Right lung (tissue), 5 donors: ENCODE results near the gene ARHGDIA. TPM values are rescaled to one million over a fixed set of nuclear protein-coding genes. Genes with fewer than 3 reads are reported as not detected.

Source experiments
- DNase-seq, 2 donors: peaks; one replicate each; pipeline ENCODE4 v3.0.0-alpha.2; 2013
- polyA plus RNA-seq, 5 donors: library from polyadenylated mRNA; unstranded; fragments of 120-200 nt; gene quantifications; one replicate each; pipeline versions ENCODE4 v1.2.1 to v1.2.3, GENCODE V29; 2013; ENCODE audit warnings: inconsistent platforms in 1 of 5, low replicate concordance in 1 of 5; ENCODE audit not compliant: insufficient read length in 5 of 5, insufficient read depth in 1 of 5

ARHGDIA gene
- polyA plus RNA-seq, 5 donors: 109 to 300 (median 150) TPM

GRCh38 chr17:81828656-81829055 lies 42.5 kb downstream of the ARHGDIA start:
- DNase-seq: no peak

- no peak for DNase-seq
These were observed 45.2 kb downstream of the ARHGDIA start for GRCh38 chr17:81825841-81826466.

GRCh38 chr17:81824595-81824994 lies 46.5 kb downstream of the ARHGDIA start:
- no peak for DNase-seq

- DNase-seq: no peak
These were observed 47.2 kb downstream of the ARHGDIA start for GRCh38 chr17:81823820-81824550.

- DNase-seq: no peak
These were observed 47.9 kb downstream of the ARHGDIA start for GRCh38 chr17:81822996-81823819.

- DNase-seq: no peak
These were observed 48.9 kb downstream of the ARHGDIA start for GRCh38 chr17:81822312-81822637.

GRCh38 chr17:81821603-81822311 lies 49.4 kb downstream of the ARHGDIA start:
- DNase-seq: no peak

GRCh38 chr17:81821147-81821546 lies 50.0 kb downstream of the ARHGDIA start:
- no peak for DNase-seq

- DNase-seq: no peak
These were observed 51.4 kb downstream of the ARHGDIA start for GRCh38 chr17:81819708-81820107.

GRCh38 chr17:81817758-81818147 lies 53.4 kb downstream of the ARHGDIA start:
- no peak for DNase-seq

Other genes with a start within 250 kb of the ARHGDIA start
- 10 to 100 TPM; 42.5 to 62.6 (median 53.3) TPM for gene NPLOC4, start 234.2 kb downstream of the ARHGDIA start, polyA plus RNA-seq
- gene TSPAN10, start 234.1 kb downstream of the ARHGDIA start, polyA plus RNA-seq: 1 to 10 TPM; 3.1 to 7.5 (median 3.7) TPM
- gene PDE6G, start 214.8 kb downstream of the ARHGDIA start, polyA plus RNA-seq: 1 to 10 TPM; 4.1 to 9.0 (median 5.0) TPM
- gene OXLD1, start 204.7 kb downstream of the ARHGDIA start, polyA plus RNA-seq: 10 to 100 TPM in 4 of 5 donors, 1 to 10 TPM in 1; 8.8 to 18.2 (median 11.0) TPM
- gene CCDC137, start 204.6 kb downstream of the ARHGDIA start, polyA plus RNA-seq: 10 to 100 TPM; 13.8 to 19.4 (median 14.0) TPM
- gene ARL16, start 187.5 kb downstream of the ARHGDIA start, polyA plus RNA-seq: 10 to 100 TPM; 38.7 to 53.2 (median 45.5) TPM
- 10 to 100 TPM; 76.4 to 92.3 (median 82.1) TPM for gene HGS, start 187.3 kb downstream of the ARHGDIA start, polyA plus RNA-seq
- gene MRPL12, start 168.0 kb downstream of the ARHGDIA start, polyA plus RNA-seq: 10 to 100 TPM; 23.5 to 52.8 (median 28.3) TPM
- 10 to 100 TPM in 1 of 5 donors, 1 to 10 TPM in 4; 5.4 to 12.7 (median 9.5) TPM for gene SLC25A10, start 159.1 kb downstream of the ARHGDIA start, polyA plus RNA-seq
- gene GCGR, start 67.2 kb downstream of the ARHGDIA start, polyA plus RNA-seq: under 1 TPM in 4 of 5 donors, not detected in 1; 0.08 to 0.42 (median 0.20) TPM
- gene MCRIP1, start 38.0 kb downstream of the ARHGDIA start, polyA plus RNA-seq: 100 to 1,000 TPM in 1 of 5 donors, 10 to 100 TPM in 4; 53.6 to 144 (median 89.4) TPM
- 1 to 10 TPM in 1 of 5 donors, under 1 TPM in 4; 0.11 to 1.7 (median 0.15) TPM for gene PPP1R27, start 36.3 kb downstream of the ARHGDIA start, polyA plus RNA-seq
- gene P4HB, start 10.8 kb downstream of the ARHGDIA start, polyA plus RNA-seq: 100 to 1,000 TPM; 405 to 645 (median 548) TPM
- 100 to 1,000 TPM in 1 of 5 donors, 10 to 100 TPM in 4; 65.2 to 102 (median 69.9) TPM for gene ALYREF, start 20.2 kb upstream of the ARHGDIA start, polyA plus RNA-seq
- 100 to 1,000 TPM in 1 of 5 donors, 10 to 100 TPM in 4; 58.1 to 139 (median 77.9) TPM for gene ANAPC11, start 20.4 kb upstream of the ARHGDIA start, polyA plus RNA-seq
- gene NPB, start 30.9 kb upstream of the ARHGDIA start, polyA plus RNA-seq: 1 to 10 TPM in 4 of 5 donors, under 1 TPM in 1; 0.85 to 1.4 (median 1.3) TPM
- 10 to 100 TPM; 13.9 to 26.7 (median 15.7) TPM for gene PCYT2, start 40.1 kb upstream of the ARHGDIA start, polyA plus RNA-seq
- gene SIRT7, start 46.8 kb upstream of the ARHGDIA start, polyA plus RNA-seq: 10 to 100 TPM in 4 of 5 donors, 1 to 10 TPM in 1; 9.7 to 15.2 (median 12.9) TPM
- 10 to 100 TPM in 2 of 5 donors, 1 to 10 TPM in 3; 7.1 to 13.4 (median 9.7) TPM for gene MAFG, start 56.4 kb upstream of the ARHGDIA start, polyA plus RNA-seq
- 10 to 100 TPM; 31.4 to 88.9 (median 40.3) TPM for gene PYCR1, start 66.0 kb upstream of the ARHGDIA start, polyA plus RNA-seq
- 1 to 10 TPM in 1 of 5 donors, under 1 TPM in 3, not detected in 1; 0.10 to 1.2 (median 0.17) TPM for gene MYADML2, start 75.9 kb upstream of the ARHGDIA start, polyA plus RNA-seq
- 10 to 100 TPM; 29.6 to 81.0 (median 65.9) TPM for gene NOTUM, start 89.8 kb upstream of the ARHGDIA start, polyA plus RNA-seq
- gene ASPSCR1, start 106.3 kb upstream of the ARHGDIA start, polyA plus RNA-seq: 10 to 100 TPM; 32.9 to 68.3 (median 44.6) TPM
- gene CENPX, start 151.5 kb upstream of the ARHGDIA start, polyA plus RNA-seq: 10 to 100 TPM; 43.6 to 68.6 (median 50.9) TPM
- 10 to 100 TPM; 11.4 to 24.3 (median 16.9) TPM for gene LRRC45, start 152.0 kb upstream of the ARHGDIA start, polyA plus RNA-seq
- 10 to 100 TPM; 11.6 to 26.2 (median 16.2) TPM for gene RAC3, start 160.3 kb upstream of the ARHGDIA start, polyA plus RNA-seq
- 10 to 100 TPM; 57.7 to 99.0 (median 67.4) TPM for gene DCXR, start 166.4 kb upstream of the ARHGDIA start, polyA plus RNA-seq
- 10 to 100 TPM; 31.2 to 57.4 (median 50.3) TPM for gene RFNG, start 180.5 kb upstream of the ARHGDIA start, polyA plus RNA-seq
- 100 to 1,000 TPM in 1 of 5 donors, 10 to 100 TPM in 4; 63.6 to 105 (median 81.9) TPM for gene GPS1, start 180.6 kb upstream of the ARHGDIA start, polyA plus RNA-seq
- 100 to 1,000 TPM in 1 of 5 donors, 10 to 100 TPM in 4; 51.2 to 104 (median 67.2) TPM for gene DUS1L, start 194.5 kb upstream of the ARHGDIA start, polyA plus RNA-seq
- 10 to 100 TPM; 17.0 to 71.5 (median 22.6) TPM for gene FASN, start 226.9 kb upstream of the ARHGDIA start, polyA plus RNA-seq